ENCODE measurements around the gene RPS6KB2. TPM values are rescaled to one million over a fixed set of nuclear protein-coding genes. Genes with fewer than 3 reads are reported as not detected.

The RPS6KB2 gene
- total RNA-seq, 4 donors from 2014 or later, result 27.4 to 45.0 (median 30.7) TPM

DNA sequence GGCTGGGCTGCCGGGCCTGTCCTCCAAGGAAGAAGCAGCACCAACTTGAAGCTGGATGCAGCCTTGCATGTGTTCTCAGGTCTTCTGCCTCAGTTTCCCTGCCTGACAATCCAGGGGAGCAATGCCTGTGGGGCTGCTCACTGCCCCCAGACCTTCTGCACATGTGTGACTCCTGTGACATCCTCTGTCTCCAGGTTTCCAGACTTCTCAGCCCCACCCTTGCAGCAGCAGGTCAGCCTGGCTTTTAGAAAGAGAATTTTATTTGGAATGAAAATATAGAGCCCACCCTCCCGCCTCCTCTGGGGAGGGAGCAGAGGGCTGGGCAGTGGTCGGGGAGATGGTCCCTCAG is 9.5 kb downstream of the RPS6KB2 start:
- TF ChIP-seq, protein P1, sequence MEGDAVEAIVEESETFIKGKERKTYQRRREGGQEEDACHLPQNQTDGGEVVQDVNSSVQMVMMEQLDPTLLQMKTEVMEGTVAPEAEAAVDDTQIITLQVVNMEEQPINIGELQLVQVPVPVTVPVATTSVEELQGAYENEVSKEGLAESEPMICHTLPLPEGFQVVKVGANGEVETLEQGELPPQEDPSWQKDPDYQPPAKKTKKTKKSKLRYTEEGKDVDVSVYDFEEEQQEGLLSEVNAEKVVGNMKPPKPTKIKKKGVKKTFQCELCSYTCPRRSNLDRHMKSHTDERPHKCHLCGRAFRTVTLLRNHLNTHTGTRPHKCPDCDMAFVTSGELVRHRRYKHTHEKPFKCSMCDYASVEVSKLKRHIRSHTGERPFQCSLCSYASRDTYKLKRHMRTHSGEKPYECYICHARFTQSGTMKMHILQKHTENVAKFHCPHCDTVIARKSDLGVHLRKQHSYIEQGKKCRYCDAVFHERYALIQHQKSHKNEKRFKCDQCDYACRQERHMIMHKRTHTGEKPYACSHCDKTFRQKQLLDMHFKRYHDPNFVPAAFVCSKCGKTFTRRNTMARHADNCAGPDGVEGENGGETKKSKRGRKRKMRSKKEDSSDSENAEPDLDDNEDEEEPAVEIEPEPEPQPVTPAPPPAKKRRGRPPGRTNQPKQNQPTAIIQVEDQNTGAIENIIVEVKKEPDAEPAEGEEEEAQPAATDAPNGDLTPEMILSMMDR (IDR thresholded peaks at IDR 0.05), result no peak
- no peak for DNase-seq (ENCODE audit: low spot score)
- ATAC-seq (ENCODE audit: low FRiP score), result no peak

DNA sequence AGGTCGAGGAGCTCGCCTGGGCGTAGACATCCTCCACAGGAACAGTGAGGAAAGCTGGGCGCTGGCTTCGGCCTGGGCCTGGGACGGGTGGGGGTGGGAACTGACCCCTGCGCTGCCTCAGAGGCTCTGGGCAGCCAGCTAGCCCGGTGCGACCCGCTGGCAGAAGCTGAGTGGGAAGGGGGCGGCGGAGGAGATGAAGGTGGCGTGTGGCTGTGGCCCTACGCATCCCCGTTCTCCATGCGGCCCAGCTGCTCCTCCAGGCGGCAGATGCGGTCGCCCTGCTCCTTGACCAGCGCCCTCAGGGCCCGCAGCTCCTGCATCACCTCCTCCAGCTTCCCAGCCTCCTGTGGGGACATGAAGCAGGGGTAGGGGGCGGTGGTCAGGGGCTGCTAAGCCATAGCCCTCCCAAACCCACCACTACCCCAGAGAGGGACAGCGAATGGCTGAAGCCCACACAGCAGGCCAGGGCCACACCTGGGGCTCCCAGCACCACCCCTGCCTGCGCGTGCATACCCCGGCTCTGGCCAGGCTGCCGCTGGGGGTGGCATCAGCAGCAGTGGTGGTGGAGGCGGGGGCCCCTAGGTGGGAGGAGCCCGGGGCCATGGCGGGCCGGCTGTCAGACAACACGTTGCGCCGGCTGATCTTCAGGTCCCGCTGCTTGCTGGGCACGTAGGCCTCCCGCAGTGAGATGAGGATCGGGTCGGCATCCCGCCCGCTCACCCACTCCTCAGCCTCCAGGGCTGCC is 10.0 kb downstream of the RPS6KB2 start:
- no peak for DNase-seq (ENCODE audit: low spot score)
- TF ChIP-seq, protein P1 (IDR thresholded peaks at IDR 0.05), result no peak
- no peak for ATAC-seq (ENCODE audit: low FRiP score)

DNA sequence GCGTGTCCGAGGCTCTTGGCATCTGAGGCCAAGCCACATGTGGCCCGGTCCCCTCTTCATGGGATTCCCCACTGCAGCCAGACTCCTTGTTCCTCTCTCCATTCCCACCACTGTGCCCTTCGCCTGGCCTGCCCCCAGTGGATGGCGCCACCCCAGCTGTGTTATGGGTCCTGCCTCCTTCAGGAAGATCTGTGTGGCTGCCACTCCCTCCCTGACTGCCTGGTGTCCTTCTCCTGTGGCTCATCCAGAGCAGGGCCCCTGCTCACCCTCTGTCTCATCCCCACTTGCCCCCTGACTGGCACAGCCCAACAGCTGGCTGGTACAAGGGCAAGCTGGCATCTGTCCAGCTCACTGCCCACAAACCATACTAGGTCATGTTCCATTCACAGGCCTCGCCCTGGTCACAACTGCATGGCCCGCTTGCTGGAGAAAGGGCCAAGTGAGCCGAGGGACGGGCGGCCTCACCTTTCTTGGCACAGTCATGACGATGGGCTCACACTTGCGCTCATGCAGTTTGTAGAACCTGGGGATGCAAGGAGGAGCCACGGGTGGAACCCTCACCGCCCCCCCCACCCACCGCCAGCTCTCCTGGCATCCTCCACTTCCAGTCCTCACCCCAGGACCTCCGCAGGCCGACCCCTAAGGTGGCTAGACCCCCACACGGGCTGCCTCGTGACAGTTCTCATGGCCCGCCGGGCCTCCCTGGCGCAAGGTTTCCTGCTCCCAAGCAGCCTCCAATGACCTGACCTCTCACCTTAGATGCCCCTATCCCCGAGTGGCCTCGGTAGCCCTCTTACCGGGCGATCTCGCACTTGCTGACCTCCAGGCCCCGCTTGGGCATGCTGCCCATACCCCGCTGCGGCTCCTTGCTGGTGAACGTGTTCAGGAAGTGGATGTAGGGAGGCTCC is 11.3 kb downstream of the RPS6KB2 start:
- ATAC-seq (ENCODE audit: low FRiP score) (no peak), DNase-seq (ENCODE audit: low spot score) (no peak)
- TF ChIP-seq, protein P1 (IDR thresholded peaks at IDR 0.05), result no peak

DNA sequence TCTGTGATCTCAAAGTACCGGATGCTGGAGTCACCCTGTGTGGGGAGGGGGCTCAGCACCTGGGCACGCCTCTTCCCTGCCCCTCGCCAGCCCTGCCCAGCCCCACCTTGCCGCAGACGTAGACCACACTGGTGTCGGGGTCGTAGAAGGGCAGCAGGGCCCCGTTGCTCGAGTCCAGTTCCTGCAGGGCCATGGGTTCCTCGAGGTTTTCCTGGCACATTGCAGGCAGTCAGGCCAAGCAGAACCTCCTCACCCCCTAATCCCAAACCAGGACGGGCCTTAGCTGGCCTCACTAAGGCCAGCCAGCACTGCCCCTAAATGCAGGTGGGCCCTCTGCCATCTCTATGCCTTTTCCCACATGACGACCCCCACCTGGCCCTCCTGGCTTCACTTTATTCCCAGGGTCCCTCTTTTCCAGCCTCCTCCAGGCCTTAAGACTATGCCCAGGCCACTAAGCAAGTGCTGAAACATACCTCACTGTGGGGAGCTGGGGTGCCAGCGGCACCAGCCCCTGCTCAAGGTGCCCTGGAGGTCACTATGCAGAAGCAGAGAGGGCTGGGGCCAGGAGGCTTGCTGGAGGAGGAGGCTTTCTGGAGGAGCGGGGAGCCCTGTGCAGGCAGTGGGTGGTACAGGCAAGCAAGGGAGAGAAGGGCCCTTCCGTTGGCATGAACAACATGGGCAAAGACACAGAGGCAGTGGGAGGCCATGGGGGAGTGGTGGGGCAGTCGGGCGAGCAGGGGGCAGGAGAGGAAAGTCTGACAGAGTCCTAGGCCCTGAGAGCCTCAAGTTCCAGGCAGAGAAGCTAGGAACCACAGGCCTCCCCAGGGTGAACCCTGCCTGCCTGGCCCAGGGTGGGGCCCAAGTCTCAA is 12.2 kb downstream of the RPS6KB2 start:
- DNase-seq (ENCODE audit: low spot score), result no peak
- TF ChIP-seq, protein P1 (IDR thresholded peaks at IDR 0.05), result no peak
- ATAC-seq (ENCODE audit: low FRiP score), result no peak

DNA sequence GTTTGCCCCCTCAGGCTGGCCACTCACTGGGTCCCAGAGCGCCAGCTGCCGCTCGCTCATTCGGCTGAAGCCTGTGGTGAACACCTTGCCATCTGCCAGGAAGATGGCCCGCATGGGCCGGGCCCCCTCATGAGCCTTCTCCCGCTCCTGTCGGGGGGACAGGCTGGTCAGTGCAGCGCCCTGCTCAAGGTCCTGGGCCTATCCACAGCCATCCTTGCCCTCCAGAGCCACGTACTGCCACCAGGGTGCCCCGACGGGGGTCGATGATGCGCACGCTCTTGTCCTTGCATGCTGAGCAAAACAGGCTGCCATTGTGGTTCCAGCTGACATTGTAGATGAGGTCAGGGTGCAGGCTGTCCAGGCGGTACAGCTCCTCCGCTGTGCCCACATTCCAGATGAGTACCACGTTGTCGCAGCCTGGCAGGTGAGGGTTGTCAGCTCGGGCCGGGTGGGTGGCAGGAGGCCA is 12.8 kb downstream of the RPS6KB2 start:
- ATAC-seq (ENCODE audit: low FRiP score), result no peak
- TF ChIP-seq, protein P1 (IDR thresholded peaks at IDR 0.05), result no peak
- no peak for DNase-seq (ENCODE audit: low spot score)

DNA sequence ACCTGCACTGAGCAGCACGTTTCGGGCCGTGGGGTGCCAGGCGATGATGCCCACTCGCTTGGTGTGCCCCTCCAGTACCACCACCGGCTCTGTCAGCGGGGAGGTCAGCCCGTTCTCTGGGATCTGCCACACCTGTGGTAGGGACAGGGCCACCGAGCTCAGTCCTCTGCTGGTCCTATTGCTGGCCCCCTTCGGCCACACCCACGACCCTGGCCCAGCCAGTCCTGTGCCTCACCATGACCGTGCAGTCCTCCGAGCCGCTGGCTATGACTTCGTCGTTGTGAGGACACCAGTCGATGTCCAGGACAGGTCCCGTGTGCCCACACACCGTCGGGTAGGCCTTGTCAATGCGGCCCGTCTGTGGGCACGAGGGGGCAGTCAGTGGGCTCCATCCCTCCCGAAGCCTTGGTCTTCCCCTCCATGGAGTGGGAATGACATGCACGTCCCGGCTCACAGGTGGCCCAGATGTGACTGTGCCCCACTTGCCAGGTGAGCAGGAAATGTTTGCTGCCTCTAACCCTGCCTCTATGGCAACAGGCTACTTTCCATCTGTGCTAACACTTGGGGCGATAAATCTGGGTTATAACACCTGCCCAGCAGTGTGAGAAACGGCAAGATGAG is 13.5 kb downstream of the RPS6KB2 start:
- TF ChIP-seq, protein P1 (IDR thresholded peaks at IDR 0.05), result no peak
- DNase-seq (ENCODE audit: low spot score), result no peak
- no peak for ATAC-seq (ENCODE audit: low FRiP score)
